ENCODE data around the gene CCNF. TPM values are rescaled to one million over a fixed set of nuclear protein-coding genes. Genes with fewer than 3 reads are reported as not detected.

Gene CCNF
- total and polyA plus RNA-seq, 2 of the 4 experiments (the other 2 are of a cell fraction) = 8.2 to 20.1 TPM

DNA sequence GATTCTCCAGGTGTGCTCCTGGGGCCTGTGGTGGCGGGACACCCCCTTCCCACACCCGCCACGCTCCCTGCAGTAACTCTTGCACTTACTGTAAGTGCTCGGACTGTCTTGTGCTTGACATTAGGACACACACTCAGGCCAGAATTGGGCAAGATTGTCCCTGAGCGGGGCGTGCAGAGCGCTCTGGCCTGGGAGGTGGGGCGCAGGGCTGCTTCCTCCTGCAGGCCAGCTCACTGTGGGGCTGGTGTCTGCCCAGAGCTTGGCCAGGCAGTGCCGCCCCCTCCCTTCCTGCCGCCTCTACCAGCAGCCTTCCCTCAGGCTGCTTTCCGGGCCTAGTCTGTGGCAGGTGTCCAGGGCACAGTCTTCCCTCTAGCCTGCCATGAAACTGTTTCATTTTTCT lies 78.4 kb downstream of the CCNF start:
- POLR2A ChIA-PET (ENCODE audit: unreplicated experiment) = no interaction called here
- ATAC-seq (ENCODE audit: low read depth) = no peak
- in situ Hi-C loops (cut with MboI; ENCODE audit: low sequenced_read_pairs) = loop anchor here (10.0 kb wide), 1 partner anchor 253 kb away; the partner anchor contains the start of gene ECI1

More for the DNA sequence above, 78.4 kb downstream of the CCNF start:
- Histone ChIP-seq H3K36me3 (ENCODE audit: control insufficient read depth, insufficient read depth, low read length) (no peaks in the 10 kb centered on the region), H4K91ac (ENCODE audit: insufficient read depth, low read depth, low read length) (no peak overlapping the region), H3K23ac (ENCODE audit: low read depth, low read length) (no peak overlapping the region), H3K4ac (ENCODE audit: low read depth, low read length) (no peak overlapping the region), H2AFZ (replicated peaks; ENCODE audit: low read length, poor library complexity) (no peak overlapping the region), H2BK5ac (ENCODE audit: low read depth, low read length, poor library complexity, severe bottlenecking) (no peak overlapping the region), H3K79me1 (ENCODE audit: low read depth in 1 of 2, low read length in 2 of 2) (peaks cover 0 to 6% of the 10 kb centered on the region in 2 experiments; a peak in 1 of 4 replicates), H2BK120ac (ENCODE audit: low read depth, low read length) (no peak overlapping the region), H3K9me1 (ENCODE audit: insufficient read depth, low read length) (peaks cover 3% of the 10 kb centered on the region; the same call in 1 of the 2 replicates), H3K4me1 (ENCODE audit: control insufficient read depth, insufficient read depth, low read length) (peaks cover 8% of the 10 kb centered on the region), H4K5ac (ENCODE audit: low read depth, low read length) (no peak overlapping the region), H3K9ac (ENCODE audit: low read depth, low read length) (no peak overlapping the region), H2BK15ac (ENCODE audit: low read depth, low read length) (no peak overlapping the region), H3K4me3 (ENCODE audit: insufficient read depth, low read depth, low read length) (no peak overlapping the region), H4K20me1 (ENCODE audit: insufficient read depth, low read length) (0 out of 2 replicates have a peak, but pooled peaks cover 1% of the 10 kb centered on the region), H3K4me2 (ENCODE audit: low read depth, low read length) (no peak overlapping the region), H3K56ac (ENCODE audit: extremely low read depth, insufficient read depth, low read length) (no peak overlapping the region), H3K9me3 (ENCODE audit: control insufficient read depth, insufficient read depth, low read length) (no peaks in the 10 kb centered on the region), H2BK20ac (ENCODE audit: low read depth, low read length) (no peak overlapping the region), H2AK5ac (ENCODE audit: low read depth, low read length) (no peak overlapping the region), H3K14ac (replicated peaks; ENCODE audit: low read depth, low read length) (no peak overlapping the region), H4K8ac (ENCODE audit: low read depth in 2 of 2, low read length in 2 of 2) (no peak overlapping the region), H3K27ac (ENCODE audit: insufficient read depth, low read length) (no peak overlapping the region), H3K18ac (ENCODE audit: low read depth, low read length) (no peak overlapping the region), H2AK9ac (replicated peaks; ENCODE audit: low read depth, low read length, poor library complexity) (no peak overlapping the region), H3K27me3 (ENCODE audit: control insufficient read depth, insufficient read depth, low read length) (no peaks in the 10 kb centered on the region)
- no TSS peak for BruUV-seq (replicated peaks)
- DNase-seq = no peak
- 89% methylated on average over 11 of the region's 11 CpGs; no CpG with 5 or more reads in 1 of the 2 experiments for WGBS, 2 experiments (ENCODE audit: extremely low coverage in 2 of 2, insufficient read length in 1 of 2)
- CTCF ChIA-PET = no interaction called here
- intact Hi-C loops (cut with micrococcal nuclease) = no loop called here
- TF ChIP-seq, protein P1, sequence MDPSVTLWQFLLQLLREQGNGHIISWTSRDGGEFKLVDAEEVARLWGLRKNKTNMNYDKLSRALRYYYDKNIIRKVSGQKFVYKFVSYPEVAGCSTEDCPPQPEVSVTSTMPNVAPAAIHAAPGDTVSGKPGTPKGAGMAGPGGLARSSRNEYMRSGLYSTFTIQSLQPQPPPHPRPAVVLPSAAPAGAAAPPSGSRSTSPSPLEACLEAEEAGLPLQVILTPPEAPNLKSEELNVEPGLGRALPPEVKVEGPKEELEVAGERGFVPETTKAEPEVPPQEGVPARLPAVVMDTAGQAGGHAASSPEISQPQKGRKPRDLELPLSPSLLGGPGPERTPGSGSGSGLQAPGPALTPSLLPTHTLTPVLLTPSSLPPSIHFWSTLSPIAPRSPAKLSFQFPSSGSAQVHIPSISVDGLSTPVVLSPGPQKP (IDR thresholded peaks at IDR 0.05; ENCODE audit: borderline replicate concordance, low read depth, low read length) = no peak
- TF ChIP-seq CHD1 (IDR thresholded peaks at IDR 0.05; ENCODE audit: low read depth, low read length) (no peak), NFE2L2 (IDR thresholded peaks at IDR 0.05; ENCODE audit: low read depth, low read length) (no peak), SMC3 (IDR thresholded peaks at IDR 0.05; ENCODE audit: low read depth, low read length) (no peak), RAD21 (IDR thresholded peaks at IDR 0.05; ENCODE audit: low read length) (no peak), FOS (IDR thresholded peaks at IDR 0.05; ENCODE audit: low read depth, low read length) (no peak), MAZ (IDR thresholded peaks at IDR 0.05; ENCODE audit: borderline replicate concordance, low read depth, low read length) (no peak), MAFK (IDR thresholded peaks at IDR 0.05; ENCODE audit: low read depth, low read length) (no peak), MXI1 (IDR thresholded peaks at IDR 0.05; ENCODE audit: borderline replicate concordance, low read depth, low read length) (no peak)
- TF ChIP-seq, protein P2, sequence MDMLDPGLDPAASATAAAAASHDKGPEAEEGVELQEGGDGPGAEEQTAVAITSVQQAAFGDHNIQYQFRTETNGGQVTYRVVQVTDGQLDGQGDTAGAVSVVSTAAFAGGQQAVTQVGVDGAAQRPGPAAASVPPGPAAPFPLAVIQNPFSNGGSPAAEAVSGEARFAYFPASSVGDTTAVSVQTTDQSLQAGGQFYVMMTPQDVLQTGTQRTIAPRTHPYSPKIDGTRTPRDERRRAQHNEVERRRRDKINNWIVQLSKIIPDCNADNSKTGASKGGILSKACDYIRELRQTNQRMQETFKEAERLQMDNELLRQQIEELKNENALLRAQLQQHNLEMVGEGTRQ (IDR thresholded peaks at IDR 0.05; ENCODE audit: low read depth, low read length) = no peak
- dilution Hi-C loops (cut with HindIII; ENCODE audit: low sequenced_read_pairs, unreplicated experiment) = no loop called here

Measured in IMR-90 (cell line).